Activated T-helper 2 cell treated with anti-CD3 and anti-CD28 coated beads, Interferon-gamma antibody, Interleukin-2, Interleukin-4, amounts not matched to agents 10 μg/mL and 5 μg/mL and 100 μg/mL, durations not matched to agents 14 hours and 24 hours and 36 hours (primary cell): Measurements from ENCODE around the gene CTXN1. TPM values are rescaled to one million over a fixed set of nuclear protein-coding genes. Genes with fewer than 3 reads are reported as not detected.
"Not testable (repeated sequence)": the region's sequence is repeated elsewhere in the genome, so short reads cannot be mapped to it uniquely, and the experiment has no call there.

Experiments
- DNase-seq: peaks from one replicate; pipeline ENCODE4 v3.0.0; 2021; ENCODE audit warnings: low spot score
- H3K27ac Mint-ChIP-seq: one replicate; pipeline ENCODE4 v1.8.0; 2021; ENCODE audit warnings: mixed read lengths
- H3K27me3 Mint-ChIP-seq: one replicate; pipeline ENCODE4 v1.8.0; 2021; ENCODE audit warnings: low read depth, mixed read lengths
- H3K36me3 Mint-ChIP-seq: one replicate; pipeline ENCODE4 v1.8.0; 2021; ENCODE audit warnings: low read depth, mixed read lengths
- H3K4me1 Mint-ChIP-seq: one replicate; pipeline ENCODE4 v1.8.0; 2021; ENCODE audit warnings: low read depth, mixed read lengths
- H3K4me3 Mint-ChIP-seq: one replicate; pipeline ENCODE4 v1.8.0; 2021; ENCODE audit warnings: low read depth, mild to moderate bottlenecking, moderate library complexity, mixed read lengths
- H3K9me3 Mint-ChIP-seq: one replicate; pipeline ENCODE4 v1.8.0; 2021; ENCODE audit warnings: mixed read lengths
- intact Hi-C: fragments of 100-400 bp; cut with micrococcal nuclease; formaldehyde crosslinking; loops from one replicate; pipeline ENCODE4 v1.15.1; 2023
- total RNA-seq: library from RNA; stranded (reverse); gene quantifications from 2 replicates; pipeline ENCODE4 v1.2.3, GENCODE V29; 2022

Gene CTXN1
- total RNA-seq, 1 donor from 2014 or later, result 0.50 TPM

DNA sequence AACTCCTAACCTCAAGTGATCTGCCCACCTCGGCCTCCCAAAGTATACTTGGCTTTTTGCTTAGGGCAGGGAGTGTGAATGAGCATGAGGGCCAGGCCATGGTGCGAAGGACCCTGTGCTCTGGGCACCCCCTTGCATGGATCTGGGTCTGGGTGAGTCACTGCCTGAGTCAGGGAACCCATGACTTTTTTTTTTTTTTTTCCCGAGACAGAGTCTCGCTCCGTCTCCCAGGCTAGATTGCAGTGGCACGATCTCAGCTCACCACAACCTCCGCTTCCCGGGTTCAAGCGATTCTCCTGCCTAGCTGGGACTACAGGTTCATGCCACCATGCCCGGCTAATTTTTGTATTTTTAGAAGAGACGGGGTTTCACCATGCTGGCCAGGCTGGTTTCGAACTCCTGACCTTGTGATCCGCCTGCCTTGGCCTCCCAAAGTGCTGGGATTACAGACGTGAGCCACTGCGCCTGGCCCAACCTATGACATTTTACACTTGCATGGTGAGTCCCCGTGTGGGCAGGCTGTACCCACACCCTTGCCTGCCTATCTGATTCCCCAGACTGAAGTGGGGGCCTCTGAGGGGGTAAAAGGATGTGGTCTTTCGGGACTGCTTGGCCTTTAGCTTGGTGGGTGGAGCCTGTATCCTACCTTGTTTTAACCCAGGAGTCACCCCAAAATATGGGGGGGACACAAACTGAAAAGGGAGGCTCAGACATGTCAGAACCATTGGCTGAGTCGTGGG, 32.4 kb downstream of the CTXN1 start:
- H3K36me3 Mint-ChIP-seq, intact Hi-C loops, H3K9me3 Mint-ChIP-seq, H3K4me1 Mint-ChIP-seq, DNase-seq, H3K27me3 Mint-ChIP-seq, H3K4me3 Mint-ChIP-seq, H3K27ac Mint-ChIP-seq: not testable (repeated sequence)

DNA sequence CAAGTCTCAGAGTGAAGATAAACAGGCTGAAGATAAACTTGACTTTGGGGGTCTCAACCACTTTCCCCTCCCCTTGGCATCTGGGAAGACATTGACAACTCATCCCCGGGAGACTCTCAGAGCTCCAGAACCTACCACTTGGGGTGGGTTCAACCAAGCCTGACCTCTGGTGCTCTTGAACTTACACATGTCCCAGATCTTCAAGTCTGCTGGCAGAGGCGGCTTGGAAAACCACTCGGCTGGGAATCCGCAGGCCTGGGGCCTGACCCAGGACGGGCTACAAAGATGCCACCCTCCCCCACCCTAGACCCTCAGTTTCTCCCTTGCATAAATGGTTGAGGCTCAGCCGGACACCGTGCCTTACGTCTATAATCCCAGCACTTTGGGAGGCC, 37.1 kb downstream of the CTXN1 start:
- H3K4me1 Mint-ChIP-seq, result peaks cover 2% of the 10 kb centered on the region
- no peaks in the 10 kb centered on the region for H3K36me3 Mint-ChIP-seq
- H3K9me3 Mint-ChIP-seq, result no peaks in the 10 kb centered on the region
- peaks cover 10% of the 10 kb centered on the region for H3K27me3 Mint-ChIP-seq
- no peak overlapping the region for H3K27ac Mint-ChIP-seq
- intact Hi-C loops, result loop anchor here (10.0 kb wide), 1 partner anchor 736 kb away; no protein-coding TSS in a partner anchor
- DNase-seq, result no peak
- no peak overlapping the region for H3K4me3 Mint-ChIP-seq

DNA sequence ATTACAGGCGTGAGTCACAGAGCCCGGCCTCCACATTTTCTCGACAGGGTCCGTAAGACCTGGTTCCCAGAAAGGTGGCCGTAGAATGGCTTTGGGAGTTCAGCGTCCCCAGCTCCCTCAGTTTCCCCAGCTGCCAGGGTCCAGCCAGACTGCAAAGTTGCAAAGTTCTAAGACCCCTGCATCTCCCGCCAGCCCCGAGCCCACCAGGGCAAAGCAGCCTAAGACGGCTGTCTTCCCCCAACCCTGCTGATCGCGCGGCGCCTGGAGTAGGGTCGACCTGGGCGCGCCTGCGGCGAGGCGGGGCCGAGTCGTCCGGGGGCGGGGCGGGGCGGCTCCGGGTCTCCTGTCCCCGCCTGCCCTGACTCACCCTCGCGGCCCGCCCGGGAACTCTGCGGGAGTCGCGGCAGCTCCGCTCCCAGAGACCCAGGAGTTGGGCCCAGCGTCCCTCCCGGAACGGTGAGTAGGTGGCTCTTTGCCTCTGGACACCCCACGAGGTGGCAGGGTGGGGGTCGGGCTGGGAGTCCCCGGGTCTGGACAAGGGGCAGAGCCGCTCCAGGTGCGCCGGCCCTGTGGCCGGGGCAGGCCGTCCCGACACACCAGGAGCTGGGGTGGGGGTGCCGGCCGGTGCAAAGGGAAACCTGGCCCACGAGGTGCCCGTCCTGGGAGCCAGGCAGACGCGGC, 37.6 kb downstream of the CTXN1 start, which contains the start of gene LRRC8E:
Gene LRRC8E (plus strand): TSS at position 366 of the 681 bp plus-strand sequence. CDS start 7,094 bp downstream, outside the sequence.
- peaks cover 10% of the 10 kb centered on the region for H3K27me3 Mint-ChIP-seq
- H3K9me3 Mint-ChIP-seq, result no peaks in the 10 kb centered on the region
- peaks cover 1% of the 10 kb centered on the region for H3K4me1 Mint-ChIP-seq
- no peaks in the 10 kb centered on the region for H3K36me3 Mint-ChIP-seq
- H3K4me3 Mint-ChIP-seq, result no peak within 1 kb of the TSS
- no peak for DNase-seq
- intact Hi-C loops, result loop anchor here (10.0 kb wide), 1 partner anchor 737 kb away; no protein-coding TSS in a partner anchor
- no peak within 1 kb of the TSS for H3K27ac Mint-ChIP-seq

DNA sequence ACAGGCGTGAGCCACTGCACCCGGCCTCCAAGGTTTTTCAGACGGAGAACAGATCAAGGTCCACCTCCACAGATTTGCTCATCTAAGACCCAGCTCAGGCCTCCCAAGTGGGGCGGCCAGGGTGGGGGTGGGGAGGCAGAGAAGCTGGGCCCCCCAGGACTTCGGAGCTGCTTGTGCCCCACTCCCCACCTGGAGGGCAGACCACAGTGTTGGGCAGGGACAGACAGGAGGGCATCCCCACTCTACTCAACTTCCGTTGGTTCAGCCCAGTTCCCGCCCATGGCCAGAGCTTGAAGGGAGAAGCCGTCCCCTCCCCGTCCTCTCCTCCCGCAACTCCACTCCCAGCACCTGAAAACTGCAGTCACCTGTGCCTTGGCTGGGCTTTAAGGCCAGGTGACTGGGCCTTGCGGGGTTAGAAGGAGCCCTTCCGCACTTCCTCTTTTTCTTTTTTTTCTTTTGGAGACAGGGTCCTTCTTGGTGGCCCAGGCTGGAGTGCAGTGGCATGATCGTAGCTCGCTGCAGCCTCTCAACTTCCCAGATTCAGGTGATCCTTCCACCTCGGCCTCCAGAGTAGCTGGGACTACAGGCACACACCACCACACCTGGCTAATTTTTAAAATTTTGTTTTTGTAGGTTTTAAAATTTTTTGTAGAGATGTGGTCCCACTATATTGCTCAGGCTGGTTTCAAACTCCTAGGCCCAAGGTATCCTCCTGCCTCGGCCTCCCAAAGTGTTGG, 38.4 kb downstream of the CTXN1 start:
- Mint-ChIP-seq H3K4me3 (no peak overlapping the region), H3K9me3 (no peaks in the 10 kb centered on the region), H3K27ac (no peak overlapping the region), H3K36me3 (no peaks in the 10 kb centered on the region), H3K4me1 (peaks cover 1% of the 10 kb centered on the region), H3K27me3 (peaks cover 10% of the 10 kb centered on the region)
- intact Hi-C loops, result loop anchor here (10.0 kb wide), 1 partner anchor 737 kb away; no protein-coding TSS in a partner anchor
- no peak for DNase-seq

DNA sequence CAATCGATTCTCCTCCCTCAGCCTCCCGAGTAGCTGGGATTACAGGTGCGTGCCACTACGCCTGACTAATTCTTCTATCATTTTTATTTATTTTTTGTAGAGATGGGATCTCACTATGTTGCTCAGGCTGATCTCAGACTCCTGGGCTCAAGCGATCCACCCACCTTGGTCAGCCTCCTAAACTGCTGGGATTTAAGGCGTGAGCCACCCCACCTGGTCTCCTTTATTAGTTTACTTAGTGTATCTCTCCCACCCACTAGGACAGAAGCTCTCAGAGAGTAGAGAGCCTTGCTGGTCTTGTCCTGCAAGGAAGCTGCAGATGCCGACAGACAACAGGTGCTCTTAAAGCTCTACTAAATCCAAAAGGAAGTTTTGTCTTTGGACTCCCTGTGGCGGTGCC, 40.1 kb downstream of the CTXN1 start:
- no peak overlapping the region for H3K27ac Mint-ChIP-seq
- no peaks in the 10 kb centered on the region for H3K36me3 Mint-ChIP-seq
- peaks cover 10% of the 10 kb centered on the region for H3K27me3 Mint-ChIP-seq
- intact Hi-C loops, result loop anchor here (10.0 kb wide), 1 partner anchor 739 kb away; no protein-coding TSS in a partner anchor
- DNase-seq, result no peak
- H3K4me3 Mint-ChIP-seq, result no peak overlapping the region
- H3K4me1 Mint-ChIP-seq, result peaks cover 1% of the 10 kb centered on the region
- H3K9me3 Mint-ChIP-seq, result no peaks in the 10 kb centered on the region

DNA sequence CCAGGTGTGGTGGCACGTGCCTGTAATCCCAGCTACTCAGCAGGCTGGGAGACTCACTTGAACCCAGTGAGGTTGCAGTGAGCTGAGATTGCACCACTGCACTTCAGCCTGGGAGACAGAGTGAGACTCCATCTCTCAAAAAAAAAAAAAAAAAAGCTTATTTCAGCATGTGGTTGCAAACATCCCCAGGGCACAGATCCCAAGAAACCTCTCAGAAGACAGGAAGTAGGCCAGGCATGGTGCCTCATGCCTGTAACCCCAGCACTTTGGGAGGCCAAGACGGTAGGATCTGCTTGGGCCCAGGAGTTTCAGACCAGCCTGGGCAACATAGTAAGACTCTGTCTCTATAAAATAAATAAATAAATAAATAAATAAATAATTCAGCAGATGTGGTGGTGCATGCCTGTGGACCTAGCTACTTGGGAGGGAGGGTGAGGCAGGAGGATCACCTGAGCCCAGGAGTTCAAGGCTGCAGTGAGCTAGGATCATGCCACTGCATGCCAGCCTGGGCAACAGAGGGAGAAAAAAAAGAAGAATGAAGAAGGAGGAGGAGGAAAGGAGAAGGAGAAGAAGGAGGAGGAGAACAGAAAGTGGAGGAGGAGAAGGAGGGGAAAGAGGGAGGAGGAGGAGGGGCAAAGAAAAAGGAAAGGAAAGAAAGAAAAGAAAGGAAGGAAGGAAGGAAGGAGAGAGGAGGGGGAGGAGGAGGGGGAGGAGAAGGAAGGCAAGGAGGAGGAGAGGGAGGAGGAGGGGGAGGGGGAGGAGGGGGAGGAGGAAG, 42.0 kb downstream of the CTXN1 start:
- Mint-ChIP-seq H3K27me3 (peaks cover 4% of the 10 kb centered on the region), H3K9me3 (no peaks in the 10 kb centered on the region), H3K27ac (no peak overlapping the region), H3K36me3 (no peaks in the 10 kb centered on the region), H3K4me3 (no peak overlapping the region), H3K4me1 (peaks cover 1% of the 10 kb centered on the region)
- intact Hi-C loops, result loop anchor here (10.0 kb wide), 1 partner anchor 741 kb away; no protein-coding TSS in a partner anchor
- DNase-seq, result no peak

DNA sequence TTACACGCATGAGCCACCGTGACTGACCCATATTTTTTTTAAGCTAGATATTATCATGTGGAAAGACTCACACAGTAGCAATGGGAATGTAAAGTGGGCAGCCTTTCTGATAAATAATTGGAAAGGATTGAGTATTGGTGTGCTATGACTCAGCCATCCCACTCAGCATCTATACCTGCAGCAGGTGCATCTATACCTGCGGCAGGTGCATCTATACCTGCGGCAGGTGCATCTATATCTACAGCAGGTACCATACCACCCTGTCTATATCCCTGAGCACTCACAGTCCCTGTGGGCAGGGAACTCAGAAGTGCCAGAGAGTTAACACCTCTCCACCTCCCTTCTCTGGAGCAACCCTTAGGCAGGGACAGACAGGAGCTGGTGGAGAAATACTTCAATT, 42.8 kb downstream of the CTXN1 start:
- Mint-ChIP-seq H3K27me3 (peaks cover 2% of the 10 kb centered on the region), H3K27ac (no peak overlapping the region), H3K9me3 (no peaks in the 10 kb centered on the region), H3K4me3 (no peak overlapping the region), H3K4me1 (peaks cover 1% of the 10 kb centered on the region), H3K36me3 (no peaks in the 10 kb centered on the region)
- intact Hi-C loops, result loop anchor here (10.0 kb wide), 1 partner anchor 742 kb away; no protein-coding TSS in a partner anchor
- DNase-seq, result no peak

DNA sequence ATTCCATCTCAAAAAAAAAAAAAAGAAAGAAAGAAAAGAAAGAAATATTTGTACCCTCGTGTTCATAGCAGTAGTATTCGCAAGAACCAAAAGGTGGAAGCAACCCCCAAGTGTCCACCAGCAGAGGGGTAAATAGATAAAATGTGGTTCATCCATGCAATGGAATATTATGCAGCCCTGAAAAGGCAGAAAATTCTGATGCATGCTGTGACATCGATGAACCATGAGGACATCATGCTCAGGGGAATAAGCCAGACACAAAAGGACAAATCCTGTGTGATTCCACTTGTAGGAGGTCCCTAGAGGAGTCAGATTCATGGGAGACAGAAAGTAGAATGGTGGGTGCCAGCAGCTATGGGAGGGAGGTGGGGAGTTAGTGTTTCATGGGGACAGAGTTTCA, 44.0 kb downstream of the CTXN1 start:
- Mint-ChIP-seq H3K4me3 (no peak overlapping the region), H3K4me1 (peaks cover 1% of the 10 kb centered on the region), H3K27me3 (peaks cover 3% of the 10 kb centered on the region), H3K27ac (no peak overlapping the region), H3K36me3 (no peaks in the 10 kb centered on the region), H3K9me3 (no peaks in the 10 kb centered on the region)
- DNase-seq, result no peak
- intact Hi-C loops, result loop anchor here (10.0 kb wide), 1 partner anchor 743 kb away; no protein-coding TSS in a partner anchor

DNA sequence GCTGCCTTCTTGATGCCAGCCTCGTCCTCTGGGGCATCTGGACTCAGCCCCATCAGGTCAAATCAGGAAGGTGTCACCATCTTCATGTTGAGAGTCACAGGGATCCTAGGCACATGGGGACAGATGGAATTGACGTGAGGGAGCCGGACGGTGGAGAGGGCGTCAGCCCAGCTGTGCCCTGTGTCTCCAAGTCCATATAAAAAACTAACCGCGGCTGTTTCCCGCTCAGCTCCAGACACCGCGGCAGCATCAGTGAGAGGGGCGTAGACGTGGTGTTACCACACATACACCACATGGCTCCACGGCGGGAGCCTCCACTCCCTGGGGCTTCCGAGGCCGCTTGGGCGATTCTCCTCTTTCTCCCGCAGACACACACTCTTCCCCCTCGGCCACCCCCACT, 46.1 kb downstream of the CTXN1 start:
- no peak for DNase-seq
- Mint-ChIP-seq H3K27ac (no peak overlapping the region), H3K9me3 (no peaks in the 10 kb centered on the region), H3K4me1 (peaks cover 1% of the 10 kb centered on the region), H3K36me3 (no peaks in the 10 kb centered on the region), H3K27me3 (peaks cover 16% of the 10 kb centered on the region), H3K4me3 (no peak overlapping the region)
- intact Hi-C loops, result loop anchor here (10.0 kb wide), 1 partner anchor 745 kb away; no protein-coding TSS in a partner anchor

DNA sequence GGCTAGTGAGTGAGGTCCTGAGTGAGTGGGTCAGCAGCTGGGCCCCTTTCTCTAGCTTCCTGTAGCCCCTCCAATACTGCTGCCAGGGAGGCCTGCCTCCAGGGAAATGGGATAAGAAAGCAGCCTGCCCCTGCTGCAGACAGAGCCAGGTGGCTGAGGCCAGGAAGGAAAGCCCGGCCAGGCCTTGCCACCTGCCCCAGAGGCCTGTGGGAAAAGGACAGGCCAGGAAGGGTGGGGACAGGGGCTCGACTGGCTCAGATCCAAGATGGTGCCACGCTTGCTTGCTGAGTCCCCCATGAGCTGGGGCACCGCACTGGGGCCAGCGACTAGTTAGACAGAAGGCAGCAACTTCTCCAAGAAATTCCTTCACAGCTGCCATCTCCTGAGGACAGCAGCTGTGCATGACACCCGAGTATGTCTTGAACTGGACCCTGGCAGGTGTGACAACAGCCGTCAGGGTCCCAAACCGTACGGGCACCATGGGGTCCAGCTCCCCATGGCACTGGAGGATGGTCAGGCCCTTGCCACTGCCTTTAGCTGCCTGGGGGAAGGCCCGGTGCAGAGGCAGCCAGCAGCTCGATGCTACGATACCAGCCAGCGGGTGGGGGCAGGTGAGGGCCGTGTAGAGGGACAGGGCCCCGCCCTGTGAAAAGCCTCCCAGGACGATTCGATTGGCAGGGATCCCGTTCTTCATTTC, 46.7 kb downstream of the CTXN1 start:
- H3K27ac Mint-ChIP-seq, result no peak overlapping the region
- no peak overlapping the region for H3K4me3 Mint-ChIP-seq
- peaks cover 1% of the 10 kb centered on the region for H3K4me1 Mint-ChIP-seq
- intact Hi-C loops, result no loop called here
- H3K36me3 Mint-ChIP-seq, result no peaks in the 10 kb centered on the region
- no peaks in the 10 kb centered on the region for H3K9me3 Mint-ChIP-seq
- H3K27me3 Mint-ChIP-seq, result peaks cover 20% of the 10 kb centered on the region
- no peak for DNase-seq

DNA sequence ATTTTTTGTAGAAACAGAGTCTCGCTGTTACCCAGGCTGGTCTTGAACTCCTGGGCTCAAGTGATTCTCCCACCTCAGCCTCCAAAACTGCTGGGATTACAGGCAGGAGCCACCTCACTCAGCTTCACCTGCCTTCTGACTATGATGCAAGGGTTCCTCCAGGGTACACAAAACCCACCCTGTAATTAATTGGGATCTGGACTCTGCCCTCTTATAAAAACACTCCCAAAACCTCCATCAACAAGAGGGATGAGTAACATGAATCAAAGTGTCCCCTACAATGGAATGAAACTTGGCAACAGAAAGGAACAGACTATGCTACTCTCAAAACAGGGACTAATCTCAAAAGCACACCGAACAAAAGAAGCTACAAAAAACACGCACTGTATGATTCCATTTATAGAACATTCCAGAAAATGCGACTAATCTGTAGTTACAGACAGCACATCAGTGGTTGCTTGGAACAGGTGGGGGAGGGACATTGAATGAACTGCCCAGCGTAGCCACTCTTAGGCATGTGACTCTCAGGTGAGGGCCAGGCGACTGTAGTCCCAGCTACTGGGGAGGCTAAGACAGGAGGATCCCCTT, 48.6 kb downstream of the CTXN1 start:
- Mint-ChIP-seq H3K27me3 (peaks cover 27% of the 10 kb centered on the region), H3K36me3 (no peaks in the 10 kb centered on the region), H3K9me3 (no peaks in the 10 kb centered on the region), H3K27ac (no peak overlapping the region), H3K4me1 (peaks cover 3% of the 10 kb centered on the region), H3K4me3 (no peak overlapping the region)
- no peak for DNase-seq
- intact Hi-C loops, result no loop called here
